Measurements from ENCODE around the gene ARPP21.
"Not testable (repeated sequence)": the region's sequence is repeated elsewhere in the genome, so short reads cannot be mapped to it uniquely, and the experiment has no call there.

ARPP21 gene

GRCh38 chr3:35639254-35640186 is at the start of gene ARPP21:
ARPP21 (plus strand) TSS chr3:35639525; CDS start chr3:35681752, 42,227 bp downstream.
- DNase-seq (ENCODE audit: low read depth, low spot score): no peak

GRCh38 chr3:35592589-35593295 is 46.6 kb upstream of the ARPP21 start:
- no peak for DNase-seq (ENCODE audit: low read depth, low spot score)

- DNase-seq (ENCODE audit: low read depth, low spot score): no peak
Measured at GRCh38 chr3:35594739-35595138, 44.6 kb upstream of the ARPP21 start.

DNA sequence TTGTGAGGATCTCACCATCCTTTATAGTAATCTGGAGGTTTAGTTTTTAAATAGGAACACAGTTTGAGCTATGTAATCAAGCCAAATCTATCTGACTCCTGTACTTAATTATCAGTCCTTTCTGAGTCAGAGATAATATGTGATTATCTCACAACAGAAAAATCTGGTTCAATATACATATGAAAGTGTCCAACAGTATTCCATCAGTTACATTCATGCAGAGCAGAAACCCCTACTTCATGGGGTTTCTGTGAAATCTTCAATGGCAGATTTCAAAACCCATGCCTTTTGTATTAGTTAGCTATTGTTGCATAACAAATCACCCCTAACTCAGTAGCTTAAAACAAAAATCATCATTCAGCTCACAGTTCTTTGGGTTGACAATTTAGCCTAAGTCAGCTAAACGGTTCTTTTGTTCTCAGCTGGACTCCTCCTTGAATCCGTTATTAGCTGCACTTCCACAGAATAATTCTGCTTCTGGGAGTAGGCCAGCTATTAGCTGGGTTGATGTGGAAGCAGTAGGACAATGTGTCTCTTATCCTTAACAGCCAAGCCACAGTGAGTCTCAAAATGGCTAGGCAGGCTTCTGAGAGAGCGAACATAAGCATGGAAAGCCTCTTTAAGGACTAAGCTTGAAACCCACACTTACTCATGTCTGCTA is 42.9 kb upstream of the ARPP21 start:
- DNase-seq (ENCODE audit: low read depth, low spot score): no peak

DNA sequence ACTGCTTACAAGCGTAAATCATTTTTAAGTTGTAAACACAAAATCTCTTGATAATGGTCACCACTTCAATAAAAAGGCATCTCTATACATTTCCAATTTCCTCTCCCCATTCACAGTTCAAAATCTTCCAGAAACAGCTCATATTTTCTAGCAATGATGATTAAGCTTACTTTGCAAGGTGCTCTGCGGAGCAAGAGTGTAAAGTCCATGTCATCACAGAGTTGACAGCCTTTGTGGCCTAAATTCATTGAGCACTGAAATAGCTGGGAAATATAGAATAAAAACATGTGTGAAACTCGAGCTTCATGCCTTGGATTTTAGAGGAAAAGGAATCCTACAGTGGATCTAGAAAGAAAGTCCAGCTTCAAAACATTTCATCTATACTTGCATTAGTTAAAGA is 41.8 kb upstream of the ARPP21 start:
- no peak for DNase-seq (ENCODE audit: low read depth, low spot score)

GRCh38 chr3:35598804-35599203 is 40.5 kb upstream of the ARPP21 start:
- DNase-seq (ENCODE audit: low read depth, low spot score): no peak

- no peak for DNase-seq (ENCODE audit: low read depth, low spot score)
Measured at GRCh38 chr3:35601959-35602358, 37.4 kb upstream of the ARPP21 start.

GRCh38 chr3:35602395-35602936 is 36.9 kb upstream of the ARPP21 start:
- DNase-seq (ENCODE audit: low read depth, low spot score): no peak

- DNase-seq (ENCODE audit: low read depth, low spot score): no peak
Measured at GRCh38 chr3:35616346-35616745, 23.0 kb upstream of the ARPP21 start.

GRCh38 chr3:35617370-35617769 is 22.0 kb upstream of the ARPP21 start:
- DNase-seq (ENCODE audit: low read depth, low spot score): no peak

DNA sequence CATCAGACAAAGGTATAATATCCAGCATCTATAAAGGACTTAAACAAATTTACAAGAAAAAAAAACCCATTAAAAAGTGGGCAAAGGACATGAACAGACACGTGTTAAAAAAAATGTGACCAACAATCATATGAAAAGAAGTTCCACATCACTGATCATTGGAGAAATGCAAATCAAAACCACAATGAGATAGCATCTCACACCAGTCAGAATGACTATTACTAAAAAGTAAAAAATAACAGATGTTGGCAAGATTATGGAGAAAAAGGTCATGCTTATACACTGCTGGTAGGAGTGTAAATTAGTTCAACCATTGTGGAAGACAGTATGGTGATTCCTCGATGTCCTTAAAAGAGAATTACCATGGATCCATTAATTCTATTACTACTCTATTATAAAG is 19.1 kb upstream of the ARPP21 start:
- DNase-seq (ENCODE audit: low read depth, low spot score): not testable (repeated sequence)

- DNase-seq (ENCODE audit: low read depth, low spot score): no peak
Measured at GRCh38 chr3:35624698-35625097, 14.6 kb upstream of the ARPP21 start.

- DNase-seq (ENCODE audit: low read depth, low spot score): no peak
Measured at GRCh38 chr3:35633332-35634124, 5.8 kb upstream of the ARPP21 start.

GRCh38 chr3:35635407-35635806 is 3.9 kb upstream of the ARPP21 start:
- no peak for DNase-seq (ENCODE audit: low read depth, low spot score)

DNA sequence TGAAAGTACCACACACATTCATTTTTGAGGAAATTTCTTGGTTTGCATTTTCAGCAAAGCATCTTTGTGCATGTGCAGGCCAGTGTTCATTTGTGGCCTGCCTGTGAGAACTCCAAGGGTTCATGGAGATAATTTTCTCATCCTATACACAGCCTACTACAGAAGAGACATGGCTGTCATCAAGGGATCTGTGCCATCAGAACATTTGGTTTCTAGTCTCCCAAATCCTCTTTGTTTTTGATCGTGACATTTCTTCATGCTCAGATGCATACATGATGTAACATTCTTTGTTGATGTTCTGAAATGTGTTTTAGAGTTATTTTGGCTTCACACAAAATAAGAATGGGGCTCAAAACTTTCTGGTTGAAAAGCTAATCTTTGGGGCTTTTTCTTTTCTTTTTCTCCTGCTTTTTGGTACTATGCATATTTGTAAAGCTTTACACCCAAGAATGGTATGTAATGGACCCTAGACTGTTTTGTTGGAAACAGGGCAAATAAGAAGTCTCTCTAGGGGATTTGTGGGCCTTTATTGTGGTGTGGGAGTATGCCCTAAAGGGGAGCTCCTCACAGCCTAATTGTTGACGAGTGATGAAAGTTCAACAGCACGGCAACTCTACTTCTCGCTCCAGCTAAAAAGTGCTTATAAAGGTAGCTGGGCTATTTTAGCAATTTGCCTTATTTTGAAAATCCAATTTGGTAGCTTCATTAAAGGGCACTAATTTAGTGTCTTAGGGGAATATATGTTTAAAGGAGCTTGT is 3.2 kb upstream of the ARPP21 start:
- no peak for DNase-seq (ENCODE audit: low read depth, low spot score)

- no peak for DNase-seq (ENCODE audit: low read depth, low spot score)
Measured at GRCh38 chr3:35638251-35638979, 910 bp upstream of the ARPP21 start.

GRCh38 chr3:35638980-35639253 is 408 bp upstream of the ARPP21 start:
- no peak for DNase-seq (ENCODE audit: low read depth, low spot score)

DNA sequence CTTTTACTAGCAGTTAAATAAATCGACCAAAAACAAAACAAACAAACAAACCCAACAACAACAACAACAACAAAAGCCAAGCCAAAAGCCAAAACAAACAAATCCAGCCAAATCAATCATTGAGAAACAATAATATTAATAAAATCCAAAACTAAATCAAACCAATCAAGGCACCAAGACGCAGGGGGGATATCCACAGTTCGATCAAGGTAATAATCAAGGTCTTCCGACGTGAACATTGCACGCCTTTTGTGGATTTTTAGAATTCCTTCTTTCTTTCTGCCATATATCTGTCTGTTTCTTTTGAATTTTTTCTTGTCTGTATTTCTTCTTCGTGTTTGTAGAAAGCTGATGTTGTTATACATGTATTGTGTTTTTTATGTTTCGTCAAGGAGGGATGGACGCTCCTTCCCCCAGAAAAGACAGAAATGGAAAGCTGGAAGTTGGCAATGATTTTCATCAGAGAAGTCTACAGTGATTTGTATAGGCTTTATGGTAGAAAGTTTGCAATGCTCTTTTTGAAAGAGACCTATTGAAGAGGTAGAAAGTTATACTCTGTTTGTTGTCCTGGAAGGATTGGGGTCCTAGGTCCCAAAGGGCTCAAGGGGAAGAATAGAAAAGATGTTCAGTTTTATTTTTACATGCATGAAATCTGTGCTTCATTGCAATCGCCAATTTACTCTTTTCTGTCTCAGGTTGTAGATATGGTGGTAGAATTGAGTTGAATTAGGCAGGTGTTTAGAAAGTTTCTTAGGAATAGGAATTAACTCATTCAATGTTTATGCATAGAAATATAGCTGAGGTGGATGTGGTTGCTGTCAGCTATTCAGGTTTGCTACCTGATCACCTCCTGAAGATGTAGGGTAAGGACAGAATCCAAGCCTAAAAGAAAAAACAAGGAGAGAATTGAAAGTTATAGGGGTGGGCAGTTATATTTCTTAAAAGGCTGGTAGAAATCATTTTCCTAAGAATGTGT is 1.2 kb downstream of the ARPP21 start:
- no peak for DNase-seq (ENCODE audit: low read depth, low spot score)

- DNase-seq (ENCODE audit: low read depth, low spot score): no peak
Measured at GRCh38 chr3:35641331-35641730, 2.0 kb downstream of the ARPP21 start.
